Measurements from ENCODE around the gene AHCYL2. TPM values are rescaled to one million over a fixed set of nuclear protein-coding genes. Genes with fewer than 3 reads are reported as not detected.
A peak's percentile ranks its signal among the peaks of the same experiment; 100 is the strongest.

AHCYL2 gene
- total and polyA plus RNA-seq, 2 of the 8 experiments (the other 6 are each of a cell fraction or from before 2014, with no cell fraction given): 20.7 to 25.4 TPM

- TF ChIP-seq, protein P1, sequence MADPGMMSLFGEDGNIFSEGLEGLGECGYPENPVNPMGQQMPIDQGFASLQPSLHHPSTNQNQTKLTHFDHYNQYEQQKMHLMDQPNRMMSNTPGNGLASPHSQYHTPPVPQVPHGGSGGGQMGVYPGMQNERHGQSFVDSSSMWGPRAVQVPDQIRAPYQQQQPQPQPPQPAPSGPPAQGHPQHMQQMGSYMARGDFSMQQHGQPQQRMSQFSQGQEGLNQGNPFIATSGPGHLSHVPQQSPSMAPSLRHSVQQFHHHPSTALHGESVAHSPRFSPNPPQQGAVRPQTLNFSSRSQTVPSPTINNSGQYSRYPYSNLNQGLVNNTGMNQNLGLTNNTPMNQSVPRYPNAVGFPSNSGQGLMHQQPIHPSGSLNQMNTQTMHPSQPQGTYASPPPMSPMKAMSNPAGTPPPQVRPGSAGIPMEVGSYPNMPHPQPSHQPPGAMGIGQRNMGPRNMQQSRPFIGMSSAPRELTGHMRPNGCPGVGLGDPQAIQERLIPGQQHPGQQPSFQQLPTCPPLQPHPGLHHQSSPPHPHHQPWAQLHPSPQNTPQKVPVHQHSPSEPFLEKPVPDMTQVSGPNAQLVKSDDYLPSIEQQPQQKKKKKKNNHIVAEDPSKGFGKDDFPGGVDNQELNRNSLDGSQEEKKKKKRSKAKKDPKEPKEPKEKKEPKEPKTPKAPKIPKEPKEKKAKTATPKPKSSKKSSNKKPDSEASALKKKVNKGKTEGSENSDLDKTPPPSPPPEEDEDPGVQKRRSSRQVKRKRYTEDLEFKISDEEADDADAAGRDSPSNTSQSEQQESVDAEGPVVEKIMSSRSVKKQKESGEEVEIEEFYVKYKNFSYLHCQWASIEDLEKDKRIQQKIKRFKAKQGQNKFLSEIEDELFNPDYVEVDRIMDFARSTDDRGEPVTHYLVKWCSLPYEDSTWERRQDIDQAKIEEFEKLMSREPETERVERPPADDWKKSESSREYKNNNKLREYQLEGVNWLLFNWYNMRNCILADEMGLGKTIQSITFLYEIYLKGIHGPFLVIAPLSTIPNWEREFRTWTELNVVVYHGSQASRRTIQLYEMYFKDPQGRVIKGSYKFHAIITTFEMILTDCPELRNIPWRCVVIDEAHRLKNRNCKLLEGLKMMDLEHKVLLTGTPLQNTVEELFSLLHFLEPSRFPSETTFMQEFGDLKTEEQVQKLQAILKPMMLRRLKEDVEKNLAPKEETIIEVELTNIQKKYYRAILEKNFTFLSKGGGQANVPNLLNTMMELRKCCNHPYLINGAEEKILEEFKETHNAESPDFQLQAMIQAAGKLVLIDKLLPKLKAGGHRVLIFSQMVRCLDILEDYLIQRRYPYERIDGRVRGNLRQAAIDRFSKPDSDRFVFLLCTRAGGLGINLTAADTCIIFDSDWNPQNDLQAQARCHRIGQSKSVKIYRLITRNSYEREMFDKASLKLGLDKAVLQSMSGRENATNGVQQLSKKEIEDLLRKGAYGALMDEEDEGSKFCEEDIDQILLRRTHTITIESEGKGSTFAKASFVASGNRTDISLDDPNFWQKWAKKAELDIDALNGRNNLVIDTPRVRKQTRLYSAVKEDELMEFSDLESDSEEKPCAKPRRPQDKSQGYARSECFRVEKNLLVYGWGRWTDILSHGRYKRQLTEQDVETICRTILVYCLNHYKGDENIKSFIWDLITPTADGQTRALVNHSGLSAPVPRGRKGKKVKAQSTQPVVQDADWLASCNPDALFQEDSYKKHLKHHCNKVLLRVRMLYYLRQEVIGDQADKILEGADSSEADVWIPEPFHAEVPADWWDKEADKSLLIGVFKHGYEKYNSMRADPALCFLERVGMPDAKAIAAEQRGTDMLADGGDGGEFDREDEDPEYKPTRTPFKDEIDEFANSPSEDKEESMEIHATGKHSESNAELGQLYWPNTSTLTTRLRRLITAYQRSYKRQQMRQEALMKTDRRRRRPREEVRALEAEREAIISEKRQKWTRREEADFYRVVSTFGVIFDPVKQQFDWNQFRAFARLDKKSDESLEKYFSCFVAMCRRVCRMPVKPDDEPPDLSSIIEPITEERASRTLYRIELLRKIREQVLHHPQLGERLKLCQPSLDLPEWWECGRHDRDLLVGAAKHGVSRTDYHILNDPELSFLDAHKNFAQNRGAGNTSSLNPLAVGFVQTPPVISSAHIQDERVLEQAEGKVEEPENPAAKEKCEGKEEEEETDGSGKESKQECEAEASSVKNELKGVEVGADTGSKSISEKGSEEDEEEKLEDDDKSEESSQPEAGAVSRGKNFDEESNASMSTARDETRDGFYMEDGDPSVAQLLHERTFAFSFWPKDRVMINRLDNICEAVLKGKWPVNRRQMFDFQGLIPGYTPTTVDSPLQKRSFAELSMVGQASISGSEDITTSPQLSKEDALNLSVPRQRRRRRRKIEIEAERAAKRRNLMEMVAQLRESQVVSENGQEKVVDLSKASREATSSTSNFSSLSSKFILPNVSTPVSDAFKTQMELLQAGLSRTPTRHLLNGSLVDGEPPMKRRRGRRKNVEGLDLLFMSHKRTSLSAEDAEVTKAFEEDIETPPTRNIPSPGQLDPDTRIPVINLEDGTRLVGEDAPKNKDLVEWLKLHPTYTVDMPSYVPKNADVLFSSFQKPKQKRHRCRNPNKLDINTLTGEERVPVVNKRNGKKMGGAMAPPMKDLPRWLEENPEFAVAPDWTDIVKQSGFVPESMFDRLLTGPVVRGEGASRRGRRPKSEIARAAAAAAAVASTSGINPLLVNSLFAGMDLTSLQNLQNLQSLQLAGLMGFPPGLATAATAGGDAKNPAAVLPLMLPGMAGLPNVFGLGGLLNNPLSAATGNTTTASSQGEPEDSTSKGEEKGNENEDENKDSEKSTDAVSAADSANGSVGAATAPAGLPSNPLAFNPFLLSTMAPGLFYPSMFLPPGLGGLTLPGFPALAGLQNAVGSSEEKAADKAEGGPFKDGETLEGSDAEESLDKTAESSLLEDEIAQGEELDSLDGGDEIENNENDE (IDR thresholded peaks at IDR 0.05; ENCODE audit: insufficient replicate concordance, low read length): peak; percentile 75
Observed at GRCh38 chr7:129353104-129353503, 128.3 kb downstream of the AHCYL2 start (continued).
